Fibroblast of skin of back (primary cell): ENCODE measurements around the gene CSGALNACT2.

Experiments used
- DNase-seq: peaks from one replicate; pipeline ENCODE4 v3.0.0-alpha.2; 2013

CSGALNACT2 gene

GRCh38 chr10:43112608-43112961 lies 25.7 kb upstream of the CSGALNACT2 start:
- no peak for DNase-seq

- DNase-seq, result no peak
These were observed 24.8 kb upstream of the CSGALNACT2 start for GRCh38 chr10:43113201-43114087.

GRCh38 chr10:43114088-43114742 lies 24.0 kb upstream of the CSGALNACT2 start:
- DNase-seq, result no peak

GRCh38 chr10:43114743-43115611 lies 23.3 kb upstream of the CSGALNACT2 start:
- no peak for DNase-seq

GRCh38 chr10:43115881-43116595 lies 22.2 kb upstream of the CSGALNACT2 start:
- no peak for DNase-seq

- no peak for DNase-seq
These were observed 21.6 kb upstream of the CSGALNACT2 start for GRCh38 chr10:43116596-43116995.

GRCh38 chr10:43117031-43117776 lies 21.0 kb upstream of the CSGALNACT2 start:
- no peak for DNase-seq

GRCh38 chr10:43117777-43118583 lies 20.3 kb upstream of the CSGALNACT2 start:
- DNase-seq, result no peak

- no peak for DNase-seq
These were observed 19.4 kb upstream of the CSGALNACT2 start for GRCh38 chr10:43118631-43119415.

- DNase-seq, result no peak
These were observed 18.7 kb upstream of the CSGALNACT2 start for GRCh38 chr10:43119416-43120115.

- no peak for DNase-seq
These were observed 17.9 kb upstream of the CSGALNACT2 start for GRCh38 chr10:43120116-43120928.

GRCh38 chr10:43120929-43121314 lies 17.3 kb upstream of the CSGALNACT2 start:
- DNase-seq, result peak; percentile 12

- peak; percentile 5 for DNase-seq
These were observed 16.8 kb upstream of the CSGALNACT2 start for GRCh38 chr10:43121444-43121843.

- DNase-seq, result no peak
These were observed 16.1 kb upstream of the CSGALNACT2 start for GRCh38 chr10:43122096-43122495.

GRCh38 chr10:43122826-43123225 lies 15.4 kb upstream of the CSGALNACT2 start:
- no peak for DNase-seq

GRCh38 chr10:43123361-43124093 lies 14.7 kb upstream of the CSGALNACT2 start:
- DNase-seq, result no peak

GRCh38 chr10:43124094-43124521 lies 14.1 kb upstream of the CSGALNACT2 start:
- no peak for DNase-seq
